OCI-LY7 (cell line): ENCODE results near the gene CUBN.

Source experiments
- EZH2phosphoT487 ChIP-seq: fragments of 200-600 bp; sonication (generic); IDR thresholded peaks from 2 replicates; pipeline ENCODE4 v1.6.1; 2018; ENCODE audit warnings: low read depth, borderline replicate concordance, mild to moderate bottlenecking, mixed run types, antibody characterized with exemption, low read length, moderate library complexity, mixed read lengths
- TF ChIP-seq, protein P1 (sequence below): fragments of 200-600 bp; sonication (generic); conservative IDR thresholded peaks from 2 replicates; pipeline ENCODE4 v1.5.1; 2014; ENCODE audit warnings: mild to moderate bottlenecking, antibody characterized with exemption, low read length, moderate library complexity, mixed read lengths

DNA sequence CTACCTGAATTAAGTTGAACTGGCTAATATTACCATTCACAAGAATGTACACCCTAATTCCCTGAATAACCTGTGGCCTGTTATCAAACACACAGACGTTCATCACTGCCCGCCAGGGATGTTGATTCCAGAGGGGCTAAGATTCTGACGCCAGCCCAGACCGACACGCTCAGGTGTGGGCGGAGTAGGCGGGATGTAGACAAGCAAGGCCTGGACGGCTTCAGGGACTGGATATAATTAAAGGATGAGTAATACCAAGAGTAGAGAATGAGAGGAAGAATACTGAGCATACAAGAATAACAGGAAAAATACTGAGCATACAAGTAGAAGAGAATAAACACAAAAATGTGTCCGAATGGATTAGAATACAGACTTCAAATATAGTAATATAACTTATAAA is 29.0 kb downstream of the CUBN start:
- TF ChIP-seq, protein P1, sequence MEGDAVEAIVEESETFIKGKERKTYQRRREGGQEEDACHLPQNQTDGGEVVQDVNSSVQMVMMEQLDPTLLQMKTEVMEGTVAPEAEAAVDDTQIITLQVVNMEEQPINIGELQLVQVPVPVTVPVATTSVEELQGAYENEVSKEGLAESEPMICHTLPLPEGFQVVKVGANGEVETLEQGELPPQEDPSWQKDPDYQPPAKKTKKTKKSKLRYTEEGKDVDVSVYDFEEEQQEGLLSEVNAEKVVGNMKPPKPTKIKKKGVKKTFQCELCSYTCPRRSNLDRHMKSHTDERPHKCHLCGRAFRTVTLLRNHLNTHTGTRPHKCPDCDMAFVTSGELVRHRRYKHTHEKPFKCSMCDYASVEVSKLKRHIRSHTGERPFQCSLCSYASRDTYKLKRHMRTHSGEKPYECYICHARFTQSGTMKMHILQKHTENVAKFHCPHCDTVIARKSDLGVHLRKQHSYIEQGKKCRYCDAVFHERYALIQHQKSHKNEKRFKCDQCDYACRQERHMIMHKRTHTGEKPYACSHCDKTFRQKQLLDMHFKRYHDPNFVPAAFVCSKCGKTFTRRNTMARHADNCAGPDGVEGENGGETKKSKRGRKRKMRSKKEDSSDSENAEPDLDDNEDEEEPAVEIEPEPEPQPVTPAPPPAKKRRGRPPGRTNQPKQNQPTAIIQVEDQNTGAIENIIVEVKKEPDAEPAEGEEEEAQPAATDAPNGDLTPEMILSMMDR, result no peak
- no peak for TF ChIP-seq EZH2phosphoT487
